ENCODE data around the gene CACNA2D2. TPM values are rescaled to one million over a fixed set of nuclear protein-coding genes. Genes with fewer than 3 reads are reported as not detected.

The CACNA2D2 gene
- total and polyA plus RNA-seq, 11 donors = 0.49 to 3.6 (median 1.5) TPM

GRCh38 chr3:50542177-50543034 is 39.0 kb upstream of the CACNA2D2 start:
- ATAC-seq (peak; percentile 54 to 82 (median 68)), DNase-seq (peak in 4 of 5 donors; percentile 51 to 64 (median 56))
- Histone ChIP-seq H3K4me1 (no peaks in the 10 kb centered on the region), H3K36me3 (no peaks in the 10 kb centered on the region), H3K27me3 (no peaks in the 10 kb centered on the region), H3K4me3 (no peak overlapping the region), H3K27ac (no peak overlapping the region), H3K9me3 (no peaks in the 10 kb centered on the region)
- 48 to 50% (median 50%) methylated on average over 2 of the region's 2 CpGs for WGBS, 4 donors
- intact Hi-C loops (cut with DNase I) = loop anchor here (1.0 to 10.0 kb wide), 8 partner anchors 104 to 348 kb away; partner anchors contain the start of gene GNAT1 (in 1 of the 10)
- peak; percentile 80 to 97 (median 90) for TF ChIP-seq CTCF (IDR thresholded peaks at IDR 0.05)
- no peak for TF ChIP-seq POLR2A (IDR thresholded peaks at IDR 0.05)

- Histone ChIP-seq H3K9me3 (no peaks in the 10 kb centered on the region), H3K36me3 (no peaks in the 10 kb centered on the region), H3K27ac (no peak overlapping the region), H3K4me3 (no peak overlapping the region), H3K27me3 (no peaks in the 10 kb centered on the region), H3K4me1 (no peaks in the 10 kb centered on the region)
- WGBS, 4 donors = 59 to 64% (median 61%) methylated on average over 17 to 18 of the region's 18 CpGs
- intact Hi-C loops (cut with DNase I) = loop anchor here in 3 of 10 donors (5.0 to 10.0 kb wide), 2 partner anchors 172 to 345 kb away; partner anchors contain the start of gene GNAT1 (in 1 of the 3)
- ATAC-seq = peak in 1 of 4 donors; percentile 11
- DNase-seq = no peak
- TF ChIP-seq POLR2A (IDR thresholded peaks at IDR 0.05) = no peak
- TF ChIP-seq CTCF (IDR thresholded peaks at IDR 0.05) = no peak
Measured at GRCh38 chr3:50539356-50540286, 36.2 kb upstream of the CACNA2D2 start.

GRCh38 chr3:50537421-50538129 is 34.1 kb upstream of the CACNA2D2 start:
- intact Hi-C loops (cut with DNase I) = loop anchor here in 2 of 10 donors (5.0 kb wide), 1 partner anchor 170 kb away; no protein-coding TSS in a partner anchor
- H3K36me3 ChIP-seq = no peaks in the 10 kb centered on the region
- WGBS, 4 donors = 71 to 81% (median 75%) methylated on average over 4 of the region's 4 CpGs
- TF ChIP-seq CTCF (IDR thresholded peaks at IDR 0.05) (no peak), POLR2A (IDR thresholded peaks at IDR 0.05) (no peak)
- DNase-seq (no peak), ATAC-seq (no peak)
- H3K27ac ChIP-seq = no peak overlapping the region
- peaks cover 0 to 3% (median 0%) of the 10 kb centered on the region in 12 donors for H3K4me1 ChIP-seq
- no peak overlapping the region for H3K4me3 ChIP-seq
- H3K27me3 ChIP-seq = no peaks in the 10 kb centered on the region
- no peaks in the 10 kb centered on the region for H3K9me3 ChIP-seq

Data from heart left ventricle (tissue), 16 donors.